GM12892 (cell line): ENCODE measurements around the gene MTFMT.

Source experiments
- POLR2A ChIP-seq: IDR thresholded peaks from 2 replicates; pipeline ENCODE4 v1.6.1; 2011; ENCODE audit warnings: low read depth, low read length, control low read depth
- POLR2AphosphoS5 ChIP-seq: IDR thresholded peaks from 2 replicates; pipeline ENCODE4 v1.6.1; 2011; ENCODE audit warnings: low read depth, low read length, control low read depth

DNA sequence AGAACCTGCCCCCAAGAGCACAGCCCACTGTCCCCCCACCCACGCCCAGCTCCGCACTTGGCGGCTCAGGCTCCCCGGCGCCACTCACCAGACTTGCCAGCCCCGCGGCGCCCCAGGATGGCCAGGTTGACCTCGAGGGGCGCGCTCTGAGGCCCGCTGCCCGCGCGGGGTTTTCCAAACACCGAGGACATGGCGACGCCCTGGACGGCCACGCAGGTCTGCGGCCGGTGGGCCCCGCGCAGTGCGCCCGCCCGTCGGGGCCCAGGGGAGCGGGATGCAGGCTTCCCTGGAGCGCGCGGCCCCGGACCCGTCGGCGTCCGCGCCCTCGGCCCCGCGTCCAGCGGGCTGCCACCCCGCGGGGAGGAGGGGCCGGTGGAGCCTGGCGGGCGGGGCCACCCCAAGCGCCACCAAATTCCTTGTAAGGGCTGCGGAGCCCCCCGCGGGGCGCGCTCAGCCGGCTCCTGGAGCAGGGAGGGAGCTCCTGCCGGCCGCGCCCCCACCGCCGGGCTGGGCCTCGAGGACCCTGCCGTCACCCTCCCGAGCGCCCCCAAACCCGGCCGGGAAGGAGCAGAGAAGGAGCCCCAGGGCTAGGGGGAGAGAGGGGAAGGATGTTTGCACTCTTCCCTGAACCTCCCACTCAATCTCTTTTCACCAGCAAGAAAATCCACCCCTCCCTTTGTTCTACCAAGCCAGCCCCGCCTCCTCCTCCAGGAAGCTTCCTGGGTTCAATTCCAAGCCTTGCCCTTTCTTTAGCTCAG is 38.4 kb upstream of the MTFMT start, which contains the start of gene RASL12:
- TF ChIP-seq POLR2A (no peak), POLR2AphosphoS5 (no peak)
